Nephron progenitor cell (in vitro differentiated cells): ENCODE data around the gene CIROP.

Experiments used
- DNase-seq: peaks from one replicate; pipeline ENCODE4 v3.0.0; 2021
- H3K27ac Mint-ChIP-seq: 2 replicates; pipeline ENCODE4 v1.8.0; 2021; ENCODE audit warnings: mild to moderate bottlenecking, moderate library complexity, mixed read lengths
- H3K27me3 Mint-ChIP-seq: 2 replicates; pipeline ENCODE4 v1.8.0; 2021; ENCODE audit warnings: mild to moderate bottlenecking, low read depth, mixed read lengths; ENCODE audit not compliant: poor library complexity
- H3K36me3 Mint-ChIP-seq: 2 replicates; pipeline ENCODE4 v1.8.0; 2021; ENCODE audit warnings: low read depth, mixed read lengths
- H3K4me1 Mint-ChIP-seq: 2 replicates; pipeline ENCODE4 v1.8.0; 2021; ENCODE audit warnings: mixed read lengths
- H3K4me3 Mint-ChIP-seq: 2 replicates; pipeline ENCODE4 v1.8.0; 2021; ENCODE audit warnings: mild to moderate bottlenecking, moderate library complexity, mixed read lengths
- H3K9me3 Mint-ChIP-seq: 2 replicates; pipeline ENCODE4 v1.8.0; 2021; ENCODE audit warnings: mild to moderate bottlenecking, moderate library complexity, mixed read lengths
- TF ChIP-seq, protein P1 (sequence below): fragments of 200-600 bp; sonication (generic); IDR thresholded peaks from 2 replicates; pipeline ENCODE4 v1.5.0; 2021; ENCODE audit warnings: antibody characterized with exemption

Gene CIROP

DNA sequence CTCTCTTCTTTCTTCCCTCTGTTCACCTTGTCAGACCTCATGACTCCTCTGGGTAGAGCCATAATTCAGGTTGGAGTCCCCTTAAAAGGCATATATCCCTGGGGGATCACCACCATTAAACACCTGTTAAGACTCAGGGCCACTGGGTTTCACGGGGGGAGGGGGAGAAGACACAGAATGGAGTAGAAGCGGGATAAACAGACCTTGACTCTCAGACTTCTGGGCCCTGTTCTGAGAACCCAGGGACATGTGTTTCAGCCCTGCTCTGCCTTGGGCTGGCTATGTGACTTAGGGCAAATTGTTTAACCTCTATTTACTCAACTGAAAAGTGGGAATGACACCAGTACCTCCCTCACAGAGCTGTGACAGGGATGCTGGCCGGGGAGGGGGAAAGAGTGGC, 52.1 kb downstream of the CIROP start:
- peaks cover 48% of the 10 kb centered on the region for H3K36me3 Mint-ChIP-seq
- H3K27ac Mint-ChIP-seq: peak overlapping the region; percentile 95
- H3K4me3 Mint-ChIP-seq: peak overlapping the region; percentile 11
- no peaks in the 10 kb centered on the region for H3K27me3 Mint-ChIP-seq
- H3K9me3 Mint-ChIP-seq: no peaks in the 10 kb centered on the region
- TF ChIP-seq, protein P1, sequence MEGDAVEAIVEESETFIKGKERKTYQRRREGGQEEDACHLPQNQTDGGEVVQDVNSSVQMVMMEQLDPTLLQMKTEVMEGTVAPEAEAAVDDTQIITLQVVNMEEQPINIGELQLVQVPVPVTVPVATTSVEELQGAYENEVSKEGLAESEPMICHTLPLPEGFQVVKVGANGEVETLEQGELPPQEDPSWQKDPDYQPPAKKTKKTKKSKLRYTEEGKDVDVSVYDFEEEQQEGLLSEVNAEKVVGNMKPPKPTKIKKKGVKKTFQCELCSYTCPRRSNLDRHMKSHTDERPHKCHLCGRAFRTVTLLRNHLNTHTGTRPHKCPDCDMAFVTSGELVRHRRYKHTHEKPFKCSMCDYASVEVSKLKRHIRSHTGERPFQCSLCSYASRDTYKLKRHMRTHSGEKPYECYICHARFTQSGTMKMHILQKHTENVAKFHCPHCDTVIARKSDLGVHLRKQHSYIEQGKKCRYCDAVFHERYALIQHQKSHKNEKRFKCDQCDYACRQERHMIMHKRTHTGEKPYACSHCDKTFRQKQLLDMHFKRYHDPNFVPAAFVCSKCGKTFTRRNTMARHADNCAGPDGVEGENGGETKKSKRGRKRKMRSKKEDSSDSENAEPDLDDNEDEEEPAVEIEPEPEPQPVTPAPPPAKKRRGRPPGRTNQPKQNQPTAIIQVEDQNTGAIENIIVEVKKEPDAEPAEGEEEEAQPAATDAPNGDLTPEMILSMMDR: no peak
- peaks cover 53% of the 10 kb centered on the region for H3K4me1 Mint-ChIP-seq
- no peak for DNase-seq

DNA sequence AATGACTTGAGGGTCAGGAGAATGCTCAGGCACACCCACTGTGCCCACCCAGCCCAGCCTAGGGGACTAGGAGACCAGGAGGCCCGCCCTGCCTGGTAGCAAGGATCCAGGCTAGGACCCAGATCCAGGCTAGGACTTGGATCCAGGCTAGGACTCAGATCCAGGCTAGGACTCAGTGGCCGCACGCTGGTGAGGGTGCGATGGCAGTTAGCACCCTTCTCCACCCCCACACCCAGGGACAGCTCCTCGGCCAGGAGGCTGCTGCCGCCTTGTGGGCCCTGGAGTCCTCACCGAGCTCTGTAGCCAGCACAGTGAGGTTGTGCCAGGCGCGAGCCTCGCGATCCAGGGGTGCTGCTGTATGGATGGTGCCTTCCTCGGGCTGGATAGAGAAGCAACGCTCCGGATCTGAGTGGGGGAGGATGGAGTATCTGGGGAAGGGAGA, 52.6 kb downstream of the CIROP start:
- H3K27ac Mint-ChIP-seq: peak overlapping the region; percentile 95
- peaks cover 3% of the 10 kb centered on the region for H3K27me3 Mint-ChIP-seq
- peak overlapping the region; percentile 11 for H3K4me3 Mint-ChIP-seq
- H3K9me3 Mint-ChIP-seq: peaks cover 3% of the 10 kb centered on the region
- peaks cover 58% of the 10 kb centered on the region for H3K4me1 Mint-ChIP-seq
- TF ChIP-seq, protein P1: peak; percentile 10
- DNase-seq: peak; percentile 35
- H3K36me3 Mint-ChIP-seq: peaks cover 52% of the 10 kb centered on the region

DNA sequence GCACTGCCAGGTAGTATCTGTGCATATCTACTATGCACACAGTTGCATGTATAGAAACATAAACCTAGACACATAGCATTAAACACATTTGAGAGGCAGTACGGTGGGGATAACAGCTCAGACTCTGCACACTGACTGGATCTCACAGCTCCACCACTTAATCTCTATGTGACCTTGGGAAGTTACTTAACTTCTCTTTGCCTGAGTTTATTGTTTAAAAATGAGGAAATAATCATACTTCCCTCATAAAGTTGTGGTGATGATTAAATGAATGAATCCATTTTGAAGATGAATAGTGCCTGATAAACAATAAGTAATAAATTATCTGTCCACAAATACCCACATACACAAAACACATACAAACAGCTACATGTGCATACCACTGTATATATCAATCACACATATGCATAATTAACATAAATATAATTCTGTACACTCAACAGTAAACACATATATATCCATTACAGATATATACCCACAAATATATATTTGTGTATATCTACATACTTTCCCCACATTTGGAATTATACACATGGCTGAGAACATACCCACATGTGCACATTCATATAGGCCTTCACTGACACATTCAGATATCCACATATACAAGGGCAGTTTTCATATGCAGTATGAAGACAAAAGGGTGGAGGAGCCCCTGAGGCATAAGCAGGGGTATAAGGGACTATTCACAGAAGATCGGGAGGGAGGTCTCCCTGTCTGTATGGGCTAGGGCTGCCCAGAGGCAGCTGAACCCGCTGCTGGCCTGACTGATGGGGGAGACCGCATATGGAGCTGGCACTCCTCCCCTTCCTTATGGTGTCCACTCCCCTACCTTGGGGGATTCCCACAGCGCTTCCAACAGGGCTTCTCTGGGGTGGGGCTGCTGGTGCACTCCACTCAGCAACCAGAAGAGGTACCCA, 53.4 kb downstream of the CIROP start:
- TF ChIP-seq, protein P1: no peak
- Mint-ChIP-seq H3K27me3 (peaks cover 3% of the 10 kb centered on the region), H3K9me3 (peaks cover 3% of the 10 kb centered on the region), H3K36me3 (peaks cover 55% of the 10 kb centered on the region), H3K4me3 (no peak overlapping the region), H3K4me1 (peaks cover 64% of the 10 kb centered on the region), H3K27ac (no peak overlapping the region)
- DNase-seq: no peak
